CD4-positive, alpha-beta T cell (primary cell): Measurements from ENCODE around the gene EML4. TPM values are rescaled to one million over a fixed set of nuclear protein-coding genes. Genes with fewer than 3 reads are reported as not detected.

Source experiments
- ATAC-seq: fragments of 200-7000 bp; cut with Tn5 transposase; one replicate; pipeline ENCODE4 v1.10.0; 2022; ENCODE audit warnings: mild to moderate bottlenecking; ENCODE audit not compliant: poor library complexity
- CTCF ChIA-PET: fragments of 350-600 bp; sonication (Branson Sonifier 250); formaldehyde crosslinking; loops from one replicate; lab custom pipeline; 2021; ENCODE audit warnings: antibody characterized with exemption, inconsistent platforms; lab: Charles Lee
- POLR2A ChIA-PET: fragments of 350-600 bp; sonication (Branson Sonifier 250); formaldehyde crosslinking; loops from one replicate; lab custom pipeline; 2021; ENCODE audit warnings: antibody characterized with exemption, inconsistent platforms; lab: Charles Lee
- DNase-seq, 14 experiments: peaks; one replicate each; pipeline ENCODE4 v3.0.0-alpha.2; 2013 to 2020; ENCODE audit warnings: mixed read lengths in 2 of 14
- H3K27ac ChIP-seq, 2 donors: one replicate each; pipeline versions ENCODE4 v1.5.1 to v1.7.0; 2013; ENCODE audit warnings: low read length in 2 of 2, low read depth in 1 of 2, mild to moderate bottlenecking in 1 of 2
- H3K27me3 ChIP-seq, 2 experiments: 1 replicate in 1 of 2; 2 replicates in 1 of 2; pipeline versions ENCODE4 v1.6.1 to v1.7.0; 2013; ENCODE audit warnings: low read length in 2 of 2, control low read depth in 1 of 2, mild to moderate bottlenecking in 1 of 2, moderate library complexity in 1 of 2; ENCODE audit not compliant: insufficient read depth in 2 of 2, control insufficient read depth in 1 of 2
- H3K36me3 ChIP-seq: one replicate; pipeline ENCODE4 v1.6.1; 2013; ENCODE audit warnings: low read length, control low read depth; ENCODE audit not compliant: insufficient read depth
- H3K4me1 ChIP-seq: one replicate; pipeline ENCODE4 v1.6.1; 2013; ENCODE audit warnings: low read length, control low read depth; ENCODE audit not compliant: insufficient read depth
- H3K4me3 ChIP-seq: one replicate; pipeline ENCODE4 v1.5.1; 2013; ENCODE audit warnings: mild to moderate bottlenecking, low read length, moderate library complexity
- H3K9me3 ChIP-seq, 2 experiments: 1 replicate in 1 of 2; 2 replicates in 1 of 2; pipeline versions ENCODE4 v1.6.1 to v1.7.0; 2013; ENCODE audit warnings: low read length in 2 of 2, mild to moderate bottlenecking in 2 of 2, control low read depth in 1 of 2, moderate library complexity in 1 of 2; ENCODE audit not compliant: control insufficient read depth in 1 of 2, insufficient read depth in 1 of 2
- H3K27ac Mint-ChIP-seq: one replicate; pipeline ENCODE4 v1.8.0; 2020; ENCODE audit warnings: mixed read lengths
- H3K27me3 Mint-ChIP-seq: one replicate; pipeline ENCODE4 v1.8.0; 2021; ENCODE audit warnings: mixed read lengths
- H3K36me3 Mint-ChIP-seq: one replicate; pipeline ENCODE4 v1.8.0; 2021; ENCODE audit warnings: low read depth, mixed read lengths
- H3K4me1 Mint-ChIP-seq: one replicate; pipeline ENCODE4 v1.8.0; 2021; ENCODE audit warnings: low read depth, mixed read lengths
- H3K4me3 Mint-ChIP-seq: one replicate; pipeline ENCODE4 v1.8.0; 2020; ENCODE audit warnings: mild to moderate bottlenecking, mixed read lengths
- H3K9me3 Mint-ChIP-seq: one replicate; pipeline ENCODE4 v1.8.0; 2020; ENCODE audit warnings: mixed read lengths
- CTCF ChIP-seq: fragments of 200-600 bp; IDR thresholded peaks from one replicate; pipeline ENCODE4 v1.8.0; 2022; ENCODE audit warnings: antibody characterized with exemption, mild to moderate bottlenecking
- intact Hi-C, 2 experiments: fragments of 100-400 bp; cut with DNase I in 1 of 2; cut with micrococcal nuclease in 1 of 2; formaldehyde crosslinking; loops; one replicate each; pipeline versions ENCODE4 v1.15.1 to v1.9.0; 2023 to 2025; cut with DNase I, micrococcal nuclease
- total RNA-seq, 174 experiments: library from RNA in 2 of 174; stranded (reverse) in 2 of 174; gene quantifications; one replicate each; pipeline ENCODE4 v1.2.3 and lab custom pipeline; 2021 to 2026

The EML4 gene
- total RNA-seq, 2 experiments from 2014 or later, result 219 to 228 TPM

DNA sequence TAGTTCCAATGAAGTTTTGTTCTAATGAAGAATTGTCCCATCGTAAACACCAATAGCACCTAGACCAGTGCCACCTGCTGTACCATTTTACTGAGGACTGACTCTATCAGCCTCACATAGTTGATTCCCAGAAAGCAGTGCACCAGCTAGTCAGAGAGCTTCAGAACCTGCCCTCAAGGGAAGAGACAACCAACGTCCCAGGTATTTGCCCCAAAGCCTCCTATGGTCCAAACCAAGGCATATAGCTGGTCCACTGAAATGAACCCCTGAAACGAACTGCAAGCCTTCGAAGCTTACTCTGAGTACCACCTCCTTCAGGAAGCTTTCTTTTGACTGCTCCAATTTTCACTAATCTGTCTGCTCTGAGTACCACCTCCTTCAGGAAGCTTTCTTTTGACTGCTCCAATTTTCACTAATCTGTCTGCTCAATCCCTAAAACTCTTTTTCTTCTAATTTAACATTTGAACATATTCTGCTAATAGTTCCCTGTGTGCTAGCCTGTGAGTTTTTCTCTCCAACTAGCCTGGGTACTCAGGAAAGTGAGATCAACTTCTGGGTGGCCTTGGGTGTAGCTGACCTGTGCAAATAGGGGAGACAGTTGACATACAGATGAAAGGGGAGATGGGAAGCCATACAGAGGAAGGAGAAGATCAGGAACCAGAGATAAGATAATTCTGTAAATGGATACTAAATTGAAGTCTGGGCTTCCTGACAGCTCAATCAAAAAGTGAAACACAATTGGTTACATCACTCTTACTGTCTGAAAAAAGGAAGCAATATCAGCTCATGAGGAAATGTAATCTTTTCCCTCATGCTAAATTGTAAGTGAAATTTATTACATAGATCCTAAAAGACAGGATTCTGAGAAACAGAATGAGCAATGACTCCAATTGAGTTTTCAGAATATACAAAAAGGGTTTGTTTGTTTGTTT is 33.5 kb upstream of the EML4 start:
- Histone ChIP-seq H3K36me3 (no peaks in the 10 kb centered on the region), H3K9me3 (no peaks in the 10 kb centered on the region), H3K27ac (peak overlapping the region; percentile 62 to 76), H3K4me3 (no peak overlapping the region), H3K27me3 (no peaks in the 10 kb centered on the region), H3K4me1 (peaks cover 97% of the 10 kb centered on the region)
- Mint-ChIP-seq H3K4me3 (peak overlapping the region; percentile 34), H3K9me3 (no peaks in the 10 kb centered on the region), H3K27ac (peak overlapping the region; percentile 87), H3K4me1 (peaks cover 78% of the 10 kb centered on the region), H3K36me3 (no peaks in the 10 kb centered on the region), H3K27me3 (no peaks in the 10 kb centered on the region)
- no peak for ATAC-seq
- intact Hi-C loops, result no loop called here
- DNase-seq, result peak in 3 of 14 experiments; percentile 49 to 64 (median 53)
- CTCF ChIA-PET, result interaction anchor here (0.6 to 1.6 kb wide), 5 partner anchors 9 to 61 kb away, joined by 3 to 4 read pairs (median 4); no protein-coding TSS in a partner anchor
- POLR2A ChIA-PET, result interaction anchor here (0.9 to 6.4 kb wide), 11 partner anchors 8 to 675 kb away, joined by 3 to 180 read pairs (median 5); no protein-coding TSS in a partner anchor
- no peak for TF ChIP-seq CTCF

DNA sequence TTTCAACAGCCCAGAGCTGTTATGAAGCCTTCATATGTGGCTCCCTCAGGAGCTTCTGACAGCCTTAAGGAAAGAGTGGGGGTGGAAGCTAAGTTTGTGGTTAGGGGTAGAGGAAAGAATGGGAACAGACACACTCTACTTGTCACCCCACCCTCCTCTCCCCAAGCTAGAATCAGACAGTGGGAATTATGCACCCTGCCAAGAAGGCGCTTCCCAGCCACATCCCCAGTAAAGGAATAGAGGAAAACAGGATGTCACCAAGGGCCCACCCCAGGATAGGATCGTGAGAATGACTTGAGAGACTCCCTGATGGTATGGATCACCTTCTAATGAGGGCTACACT is 32.4 kb upstream of the EML4 start:
- no peak overlapping the region for H3K4me3 Mint-ChIP-seq

More for the DNA sequence above, 32.4 kb upstream of the EML4 start:
- H3K4me1 Mint-ChIP-seq, result peaks cover 80% of the 10 kb centered on the region
- no peaks in the 10 kb centered on the region for H3K36me3 Mint-ChIP-seq
- Histone ChIP-seq H3K4me3 (no peak overlapping the region), H3K27me3 (no peaks in the 10 kb centered on the region), H3K36me3 (no peaks in the 10 kb centered on the region), H3K9me3 (no peaks in the 10 kb centered on the region), H3K4me1 (peaks cover 97% of the 10 kb centered on the region), H3K27ac (no peak overlapping the region)
- peak overlapping the region; percentile 87 for H3K27ac Mint-ChIP-seq
- DNase-seq (no peak), ATAC-seq (no peak)
- POLR2A ChIA-PET, result interaction anchor here (0.6 to 6.4 kb wide), 6 partner anchors 9 to 674 kb away, joined by 3 to 180 read pairs (median 6); no protein-coding TSS in a partner anchor
- no peaks in the 10 kb centered on the region for H3K27me3 Mint-ChIP-seq
- TF ChIP-seq CTCF, result no peak
- H3K9me3 Mint-ChIP-seq, result no peaks in the 10 kb centered on the region
- intact Hi-C loops, result no loop called here
- CTCF ChIA-PET, result interaction anchor here (0.8 to 1.6 kb wide), 2 partner anchors 55 to 60 kb away, joined by 3 to 4 read pairs; no protein-coding TSS in a partner anchor
